Thyroid gland (tissue), 4 donors: ENCODE data around the gene AP3B1.

Source experiments
- POLR2A ChIP-seq, 2 donors: fragments of 450-650 bp; IDR thresholded peaks; one replicate each; pipeline ENCODE4 v1.6.1; 2017; ENCODE audit warnings: antibody characterized with exemption in 2 of 2, mild to moderate bottlenecking in 2 of 2, moderate library complexity in 1 of 2
- TF ChIP-seq, protein P1 (sequence below), 6 experiments: fragments of 200-600 bp in 3 of 6; fragments of 450-650 bp in 3 of 6; sonication (generic) in 3 of 6; IDR thresholded peaks; one replicate each; pipeline ENCODE4 v1.5.1; 2016 to 2019; ENCODE audit warnings: antibody characterized with exemption in 6 of 6, mild to moderate bottlenecking in 2 of 6, inconsistent platforms in 1 of 6, moderate library complexity in 1 of 6

DNA sequence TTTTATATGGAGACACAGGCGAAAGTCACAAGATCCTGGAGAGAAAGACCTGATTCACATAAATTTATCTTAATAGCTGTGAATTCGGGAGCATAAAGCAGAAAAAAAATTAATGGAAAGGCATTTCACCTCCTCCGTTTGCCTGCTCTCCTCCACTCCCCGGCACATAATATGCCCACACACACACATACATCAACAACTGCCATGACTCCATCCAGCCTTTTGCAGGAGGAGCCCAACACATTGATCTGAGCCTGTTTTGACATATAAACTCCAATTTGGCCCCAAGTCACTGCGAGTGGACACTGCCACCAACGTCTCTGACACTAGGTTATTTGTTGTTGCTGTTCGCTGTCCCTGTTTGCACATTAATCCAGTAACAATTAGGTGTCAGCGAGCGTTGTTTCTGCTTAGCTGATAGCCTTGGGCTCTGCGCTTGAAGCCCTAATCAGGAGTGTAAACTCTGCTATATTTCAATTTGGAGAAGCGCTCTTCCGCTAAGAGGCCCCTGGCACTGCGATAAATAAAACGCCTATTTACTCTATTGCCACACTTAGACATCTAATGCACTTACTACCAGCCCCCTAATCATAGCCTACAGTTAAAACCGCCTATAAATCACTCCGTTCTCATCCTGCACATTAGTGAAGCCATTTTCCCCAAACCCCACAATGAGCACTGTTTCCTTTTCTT lies 322.6 kb downstream of the AP3B1 start:
- TF ChIP-seq, protein P1, sequence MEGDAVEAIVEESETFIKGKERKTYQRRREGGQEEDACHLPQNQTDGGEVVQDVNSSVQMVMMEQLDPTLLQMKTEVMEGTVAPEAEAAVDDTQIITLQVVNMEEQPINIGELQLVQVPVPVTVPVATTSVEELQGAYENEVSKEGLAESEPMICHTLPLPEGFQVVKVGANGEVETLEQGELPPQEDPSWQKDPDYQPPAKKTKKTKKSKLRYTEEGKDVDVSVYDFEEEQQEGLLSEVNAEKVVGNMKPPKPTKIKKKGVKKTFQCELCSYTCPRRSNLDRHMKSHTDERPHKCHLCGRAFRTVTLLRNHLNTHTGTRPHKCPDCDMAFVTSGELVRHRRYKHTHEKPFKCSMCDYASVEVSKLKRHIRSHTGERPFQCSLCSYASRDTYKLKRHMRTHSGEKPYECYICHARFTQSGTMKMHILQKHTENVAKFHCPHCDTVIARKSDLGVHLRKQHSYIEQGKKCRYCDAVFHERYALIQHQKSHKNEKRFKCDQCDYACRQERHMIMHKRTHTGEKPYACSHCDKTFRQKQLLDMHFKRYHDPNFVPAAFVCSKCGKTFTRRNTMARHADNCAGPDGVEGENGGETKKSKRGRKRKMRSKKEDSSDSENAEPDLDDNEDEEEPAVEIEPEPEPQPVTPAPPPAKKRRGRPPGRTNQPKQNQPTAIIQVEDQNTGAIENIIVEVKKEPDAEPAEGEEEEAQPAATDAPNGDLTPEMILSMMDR (IDR thresholded peaks at IDR 0.05), result no peak
- TF ChIP-seq POLR2A (IDR thresholded peaks at IDR 0.05), result no peak
